Renal pelvis (tissue), 4 donors: Measurements from ENCODE around the gene RCBTB2. TPM values are rescaled to one million over a fixed set of nuclear protein-coding genes. Genes with fewer than 3 reads are reported as not detected.

Experiments
- DNase-seq: peaks from one replicate; pipeline ENCODE4 v3.0.0-alpha.2; 2013
- polyA plus RNA-seq, 3 donors: library from polyadenylated mRNA; unstranded; fragments of 120-200 nt; gene quantifications; one replicate each; pipeline ENCODE4 v1.2.1, GENCODE V29; 2013; ENCODE audit not compliant: insufficient read length in 3 of 3

RCBTB2 gene
- polyA plus RNA-seq, 3 donors, result 50.3 to 58.7 (median 58.3) TPM

DNA sequence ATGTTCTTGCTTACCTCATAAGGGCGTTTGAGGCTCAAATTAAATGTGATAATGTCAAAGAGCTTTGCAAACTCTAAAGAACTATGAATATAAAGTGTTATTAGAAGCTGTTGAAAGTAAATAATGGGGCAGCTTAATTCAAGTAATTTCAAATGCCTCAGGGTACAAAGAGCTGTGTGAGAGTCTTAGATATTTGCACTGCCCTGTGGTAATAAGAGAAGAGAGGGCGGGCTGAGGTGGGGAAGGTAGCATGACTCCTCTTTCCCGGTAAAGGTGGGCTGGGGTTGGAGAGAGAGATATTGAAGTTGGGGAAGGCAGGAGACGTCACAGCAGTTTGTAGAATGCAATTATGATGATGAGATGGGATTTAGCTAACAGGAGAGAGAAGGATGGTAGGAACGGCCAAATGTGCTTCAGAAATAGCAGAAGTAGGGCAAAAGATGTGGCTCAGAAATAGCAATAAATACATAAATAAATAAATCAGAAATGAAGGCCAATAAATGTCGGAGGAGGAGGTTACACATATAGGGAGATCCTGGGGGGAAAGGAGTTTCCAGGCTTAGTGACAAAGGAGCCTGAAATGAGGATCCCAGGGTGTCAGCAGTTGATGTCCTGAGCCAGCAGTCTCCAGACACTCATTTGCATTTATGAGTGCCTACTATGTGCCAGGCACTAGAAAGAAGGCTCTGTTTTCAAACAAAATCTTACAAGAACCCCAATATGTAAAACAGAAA, 35.7 kb upstream of the RCBTB2 start:
- DNase-seq, result no peak

DNA sequence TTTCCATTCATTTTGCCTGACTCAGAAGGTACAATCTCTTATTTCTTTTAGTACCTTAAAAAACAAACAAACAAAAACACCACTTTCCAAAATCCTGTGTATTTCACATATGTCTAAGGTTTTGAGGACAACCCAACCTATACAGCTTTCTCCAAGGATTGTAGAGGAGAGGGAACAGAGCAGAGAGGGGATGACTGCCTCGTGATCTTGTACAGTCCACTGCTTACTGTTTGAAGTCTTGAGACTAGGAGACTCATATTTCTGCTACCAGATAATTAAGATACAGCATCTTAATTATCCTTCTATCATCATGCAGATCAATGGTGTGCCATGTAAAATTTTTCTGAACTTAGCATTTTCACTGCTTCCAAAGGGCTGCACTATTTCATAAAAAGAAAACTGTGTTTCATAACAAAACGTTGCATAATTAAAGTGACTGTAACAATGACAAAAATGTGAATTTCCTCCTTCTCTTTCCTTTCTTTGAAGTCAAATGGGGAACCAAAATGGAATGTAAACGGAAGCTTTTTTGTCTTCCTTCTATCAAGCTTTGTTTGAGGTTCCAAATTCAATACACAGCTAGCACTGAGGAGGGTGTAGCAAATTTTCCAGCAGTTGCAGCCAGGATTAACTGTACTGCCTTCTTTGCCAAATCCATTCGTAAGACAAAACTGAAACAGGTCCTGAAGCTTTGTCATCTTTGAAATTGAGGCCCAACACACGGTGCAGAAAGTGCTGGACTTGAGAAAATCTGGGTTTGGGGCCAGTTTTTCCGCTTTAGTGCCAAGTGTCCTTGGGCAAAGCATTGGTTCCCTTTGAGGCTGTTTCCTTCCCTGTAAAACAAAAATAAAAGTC, 34.9 kb upstream of the RCBTB2 start:
- DNase-seq, result no peak

DNA sequence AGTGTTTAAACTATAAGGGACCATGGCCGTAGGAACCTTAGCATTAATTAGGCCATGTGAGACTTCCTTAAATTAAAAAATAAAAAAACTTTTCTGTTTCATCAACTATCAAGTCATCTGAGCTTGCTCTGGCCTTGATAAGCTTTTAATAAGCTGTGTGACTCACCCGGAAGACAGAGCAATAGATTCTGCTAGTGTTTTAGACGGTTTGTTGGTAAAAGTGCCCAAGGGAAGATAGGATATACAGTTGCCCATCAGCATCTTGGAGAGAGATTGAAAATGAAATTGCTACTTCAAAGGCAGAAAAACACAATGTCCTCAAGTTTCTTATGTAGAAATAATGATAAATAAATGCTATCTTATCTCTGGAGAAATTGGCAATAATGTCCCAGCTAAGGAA, 31.2 kb upstream of the RCBTB2 start:
- DNase-seq, result no peak

DNA sequence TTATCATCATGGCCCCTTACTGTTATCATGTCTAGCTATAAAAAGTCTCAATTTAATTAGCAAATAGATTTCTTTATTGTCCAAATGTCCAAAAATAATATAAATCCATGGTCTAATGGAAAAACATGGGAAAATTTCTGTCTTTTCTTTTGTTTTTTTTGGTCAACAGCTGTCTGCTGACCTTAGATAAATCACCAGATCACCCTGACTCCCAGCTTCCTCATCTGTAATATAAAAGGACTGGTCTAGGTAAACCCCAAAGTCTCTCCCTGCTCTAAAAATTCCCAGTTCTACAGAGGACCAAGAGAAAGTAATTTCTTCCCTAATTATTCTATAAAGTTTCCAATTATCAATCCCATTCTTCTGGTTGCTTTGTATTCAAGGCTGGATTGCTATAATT, 30.7 kb upstream of the RCBTB2 start:
- DNase-seq, result no peak

DNA sequence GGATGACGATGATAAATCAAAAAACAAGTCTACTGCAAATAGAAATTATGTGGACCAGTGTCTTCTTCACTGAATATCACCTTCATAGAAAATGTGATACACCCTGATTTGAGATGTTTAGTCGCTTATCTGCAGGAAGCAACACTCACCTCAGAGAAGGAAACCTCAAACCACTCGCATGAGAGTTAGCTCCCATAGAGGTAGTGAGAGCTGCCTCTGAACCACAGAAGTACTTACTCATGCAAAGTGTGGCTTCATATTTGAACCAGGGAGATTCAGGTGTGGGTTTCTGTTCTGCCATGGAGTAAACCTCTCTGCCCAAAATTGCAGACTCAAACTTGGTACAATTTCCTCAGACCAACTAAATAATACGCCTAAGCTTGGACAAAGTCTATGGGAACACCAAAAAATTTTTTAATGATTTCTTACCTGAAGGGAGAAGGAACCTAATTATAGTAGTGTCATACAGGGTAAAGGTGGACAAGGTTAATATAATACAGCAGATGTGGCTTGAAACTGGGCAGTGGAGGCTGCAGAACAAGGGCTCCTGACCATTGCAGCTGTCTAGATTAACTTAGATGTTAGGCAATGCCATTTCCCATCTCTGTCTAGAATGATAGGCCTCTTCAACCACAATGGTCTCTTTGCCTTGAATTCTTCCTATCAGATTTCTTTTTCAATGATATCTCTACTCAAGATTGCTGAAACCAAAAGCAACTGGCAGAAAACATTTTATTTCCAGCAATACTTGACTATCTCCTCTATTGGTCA, 29.6 kb upstream of the RCBTB2 start:
- no peak for DNase-seq

DNA sequence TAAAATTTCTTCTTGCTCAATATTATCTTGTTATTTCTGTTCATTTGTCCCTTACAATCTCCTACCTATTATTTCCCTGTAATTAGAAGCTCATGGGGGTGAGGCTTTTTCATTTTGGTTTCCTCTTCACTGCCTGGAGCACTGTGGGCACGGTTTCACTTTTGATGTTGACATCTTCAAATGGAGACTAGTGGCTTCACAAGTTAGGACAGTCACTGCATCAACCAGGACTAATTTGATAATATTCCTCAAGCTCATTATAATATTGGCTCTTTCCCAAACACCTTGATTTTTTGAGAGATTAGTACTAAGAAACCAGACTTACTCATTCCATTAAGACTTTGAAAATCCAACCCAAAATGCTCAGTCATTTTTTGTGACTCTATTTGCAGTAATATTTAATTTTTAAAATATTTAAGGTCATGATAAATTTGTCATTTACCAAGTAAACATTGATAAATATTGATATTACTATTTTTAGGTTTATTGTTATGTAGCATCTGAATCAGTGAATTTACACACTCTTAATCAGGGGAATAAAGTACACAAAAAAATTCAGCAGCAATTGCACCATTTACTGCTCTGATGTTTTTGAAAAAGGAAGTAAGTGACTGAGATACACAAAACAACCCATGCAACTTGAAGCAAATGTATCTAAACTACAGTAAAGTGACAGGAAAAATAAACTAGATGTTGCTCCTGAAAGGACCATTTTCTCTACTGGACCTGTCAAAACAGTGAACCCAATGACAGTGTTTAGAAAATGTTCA, 28.8 kb upstream of the RCBTB2 start:
- no peak for DNase-seq

DNA sequence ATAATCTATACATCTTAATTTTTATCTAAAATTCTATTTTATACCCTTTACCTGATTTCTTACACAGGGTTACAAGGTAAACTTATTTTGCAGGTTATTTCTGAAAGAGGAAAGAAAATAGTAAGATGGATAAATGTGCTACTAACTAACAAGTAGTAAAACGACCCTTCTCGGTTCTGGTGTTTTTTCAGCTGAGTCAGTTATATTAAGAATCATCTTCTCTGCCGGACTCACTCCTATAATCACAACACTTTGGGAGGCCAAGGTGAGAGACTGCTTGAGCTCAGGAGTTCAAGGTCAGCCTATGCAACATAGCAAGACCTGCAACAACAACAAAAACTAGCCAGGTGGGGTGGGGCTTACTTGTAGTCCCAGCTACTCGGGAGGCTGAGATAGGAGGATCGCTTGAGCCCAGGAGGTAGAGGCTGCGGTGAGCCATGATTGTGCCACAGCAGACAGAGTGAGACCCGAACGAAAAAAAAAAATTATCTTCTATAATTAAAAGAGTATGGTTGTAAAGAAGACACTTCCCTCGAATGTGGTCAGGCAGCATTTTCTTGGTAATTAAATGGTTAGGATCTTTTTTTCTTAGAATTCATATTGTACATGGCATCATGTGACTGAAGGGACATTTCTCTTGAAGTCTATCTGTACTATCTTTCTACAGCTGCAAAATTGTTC, 27.9 kb upstream of the RCBTB2 start:
- DNase-seq, result no peak

DNA sequence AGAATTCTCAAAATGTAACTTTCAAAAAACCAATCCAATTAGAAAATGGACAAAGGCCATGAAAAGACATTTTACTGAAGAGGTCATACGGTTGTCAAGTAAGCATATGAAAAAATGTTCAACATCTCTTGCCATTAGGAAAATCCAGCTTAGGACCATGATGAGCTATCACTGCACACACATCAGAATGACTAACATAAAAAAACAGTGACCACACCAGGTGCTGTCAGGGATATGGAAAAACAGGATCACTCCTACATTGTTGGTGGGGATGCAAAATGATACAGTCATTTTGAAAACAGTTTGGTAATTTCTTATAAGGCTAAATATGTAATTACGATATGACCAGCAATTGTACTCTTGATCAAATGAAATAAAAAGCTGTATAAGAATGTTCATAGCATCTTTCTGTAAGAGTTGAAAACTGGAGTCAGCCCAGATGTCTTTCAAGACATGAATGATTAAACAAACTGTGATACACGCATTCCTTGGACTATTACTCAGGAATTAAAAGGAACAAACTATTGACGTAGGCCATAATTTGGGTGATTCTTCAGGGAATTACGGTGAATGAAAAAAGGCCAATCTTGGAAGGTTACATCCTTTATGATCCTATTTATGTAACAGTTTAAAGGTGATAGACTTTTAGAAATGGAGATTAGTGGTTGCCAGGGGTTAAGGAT, 26.9 kb upstream of the RCBTB2 start:
- no peak for DNase-seq

DNA sequence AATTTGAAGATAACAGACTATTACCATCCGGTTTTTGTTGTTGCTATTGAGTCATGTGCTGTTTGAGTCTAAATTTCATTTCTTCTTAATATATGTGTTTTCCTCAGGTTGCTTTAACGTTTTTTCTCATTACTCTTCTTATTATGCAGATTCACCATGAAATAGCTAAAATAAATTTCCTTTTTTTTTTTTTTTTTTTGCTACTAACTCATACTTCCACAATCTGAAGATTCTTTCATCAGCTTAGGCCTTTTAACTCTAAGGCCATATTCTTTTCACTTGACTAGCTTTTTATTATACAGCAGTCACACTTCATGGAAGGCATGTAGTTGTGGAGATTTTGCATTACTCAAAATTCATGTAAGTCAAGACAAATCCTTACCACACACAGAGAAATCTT, 23.9 kb upstream of the RCBTB2 start:
- no peak for DNase-seq

DNA sequence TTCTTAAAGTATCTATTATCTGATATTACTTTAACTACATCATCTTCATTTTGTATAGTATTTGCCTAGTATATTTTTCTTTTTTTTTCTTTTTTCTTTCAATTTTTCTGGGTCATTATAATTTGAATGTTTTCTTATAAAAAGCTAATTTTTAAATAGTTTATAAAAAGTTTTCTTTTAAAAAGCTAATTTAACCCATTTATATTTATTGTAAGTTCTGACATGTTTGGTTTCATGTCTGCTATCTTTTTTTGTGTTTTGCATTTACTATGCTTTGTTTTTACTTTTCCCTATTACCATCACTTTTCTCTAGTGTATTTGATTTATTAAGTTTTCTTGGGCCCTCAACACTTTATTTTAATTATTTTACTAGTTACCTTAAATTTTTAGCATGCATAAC, 22.6 kb upstream of the RCBTB2 start:
- no peak for DNase-seq

DNA sequence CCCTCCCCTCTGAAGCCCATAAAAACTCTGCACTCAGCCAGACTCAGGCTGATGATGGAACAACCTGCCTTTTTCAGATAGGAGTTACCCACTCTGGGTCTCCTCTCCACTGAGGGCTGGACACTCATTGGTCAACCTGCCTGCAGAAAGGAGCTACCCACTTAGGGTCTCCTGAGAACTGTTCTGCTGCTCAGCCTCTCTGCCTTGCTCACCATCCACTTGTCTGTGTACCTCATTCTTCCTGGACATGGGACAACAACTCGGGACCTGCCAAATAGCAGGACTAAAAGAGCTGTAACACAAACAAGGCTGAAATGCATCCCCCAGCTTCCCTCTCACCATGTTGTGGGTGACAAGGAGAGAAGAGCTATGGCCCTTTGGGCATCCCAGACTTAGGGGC, 18.4 kb upstream of the RCBTB2 start:
- DNase-seq, result no peak

DNA sequence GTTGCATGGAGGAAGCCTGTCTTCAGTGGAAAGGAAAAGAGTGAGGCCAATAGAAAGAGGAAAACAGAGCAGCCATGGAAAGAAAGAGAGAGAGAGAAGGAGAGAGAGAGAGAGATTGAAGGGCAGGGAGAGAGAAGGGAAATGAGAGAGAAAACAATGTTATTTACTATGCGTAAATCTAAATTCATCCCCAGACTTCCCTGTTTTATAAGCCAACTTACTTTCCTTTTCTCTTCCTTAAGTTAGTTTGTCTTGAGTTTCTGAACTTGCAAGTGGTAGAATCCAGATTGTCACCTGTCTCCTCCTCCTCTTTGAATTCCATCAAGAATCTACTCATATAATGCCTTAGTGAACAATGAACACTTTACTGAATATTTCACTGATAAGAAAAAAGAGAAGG, 16.8 kb upstream of the RCBTB2 start:
- DNase-seq, result no peak

DNA sequence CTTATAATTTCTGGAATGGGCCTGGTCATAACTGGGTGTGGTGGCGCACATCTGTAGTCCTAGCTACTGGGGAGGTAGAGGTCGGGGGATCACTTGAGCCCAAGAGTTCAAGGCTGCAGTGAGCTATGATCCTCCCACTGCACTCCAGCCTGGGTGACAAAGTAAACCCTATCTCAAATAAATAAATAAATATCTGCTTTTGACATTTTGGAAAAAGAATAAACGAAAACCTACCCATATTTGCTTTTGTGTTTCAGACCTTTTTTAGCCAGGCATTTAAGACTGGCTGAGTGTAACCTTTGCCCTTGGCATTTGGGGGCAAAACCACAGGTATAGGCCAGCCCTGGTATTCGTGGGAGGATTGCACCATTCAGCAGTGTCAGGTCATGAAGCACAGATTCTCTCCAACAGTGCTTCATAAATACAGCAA, 14.8 kb upstream of the RCBTB2 start:
- DNase-seq, result no peak

DNA sequence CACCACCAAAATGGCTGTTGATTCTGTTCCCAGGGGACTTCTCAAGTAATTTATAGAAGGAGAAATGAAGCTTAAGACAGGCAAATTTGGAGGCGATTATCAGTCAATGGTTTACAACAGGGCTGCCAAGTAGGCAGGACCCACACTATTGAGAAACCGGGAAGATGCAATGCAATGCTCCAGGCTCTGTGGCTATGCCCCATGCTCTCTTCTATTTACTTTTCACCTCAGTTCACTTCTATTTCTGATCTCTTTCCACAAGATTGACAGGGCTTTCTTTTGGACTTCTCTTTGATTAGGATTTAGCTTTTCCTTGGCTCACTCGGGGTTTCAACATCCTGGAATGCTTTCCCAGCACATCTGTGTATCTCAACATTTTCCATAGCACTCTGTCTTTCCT, 12.7 kb upstream of the RCBTB2 start:
- DNase-seq, result no peak

DNA sequence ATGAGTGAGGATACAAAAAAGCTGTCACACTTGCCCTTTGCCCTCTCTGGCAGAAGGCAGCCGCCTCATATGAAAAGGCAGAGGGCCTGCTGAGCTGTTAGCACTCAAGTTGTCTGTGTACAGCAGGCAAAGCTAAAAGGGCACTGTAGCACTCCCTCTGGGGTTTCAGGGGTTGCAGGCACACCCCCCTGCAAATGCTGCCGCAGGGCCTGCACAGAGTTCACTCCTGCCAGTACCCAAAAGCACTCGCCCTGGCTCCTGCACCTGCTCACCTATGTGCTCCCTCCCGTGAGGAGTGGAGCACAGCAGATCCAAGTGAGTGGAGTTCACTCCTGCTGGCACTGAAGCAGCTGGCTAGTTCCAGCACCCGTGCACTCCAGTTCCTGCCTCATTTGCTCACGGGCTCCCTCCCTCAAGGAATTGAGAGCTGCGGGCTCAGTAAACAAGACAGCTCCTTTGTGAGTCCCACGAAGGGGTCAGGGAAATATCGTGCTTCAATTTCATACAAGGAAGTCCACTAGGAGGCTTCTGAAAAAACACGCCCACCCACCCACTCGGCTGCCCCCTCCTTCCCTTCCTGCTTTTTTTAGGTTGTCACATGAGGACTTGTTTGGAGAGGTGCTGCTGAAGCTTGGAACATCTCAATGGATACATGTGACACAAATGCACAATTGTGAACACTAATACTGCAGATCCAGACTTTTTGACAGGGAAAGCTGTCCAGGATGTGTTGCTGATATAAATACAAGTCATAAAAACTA, 9.9 kb upstream of the RCBTB2 start:
- peak; percentile 38 for DNase-seq

DNA sequence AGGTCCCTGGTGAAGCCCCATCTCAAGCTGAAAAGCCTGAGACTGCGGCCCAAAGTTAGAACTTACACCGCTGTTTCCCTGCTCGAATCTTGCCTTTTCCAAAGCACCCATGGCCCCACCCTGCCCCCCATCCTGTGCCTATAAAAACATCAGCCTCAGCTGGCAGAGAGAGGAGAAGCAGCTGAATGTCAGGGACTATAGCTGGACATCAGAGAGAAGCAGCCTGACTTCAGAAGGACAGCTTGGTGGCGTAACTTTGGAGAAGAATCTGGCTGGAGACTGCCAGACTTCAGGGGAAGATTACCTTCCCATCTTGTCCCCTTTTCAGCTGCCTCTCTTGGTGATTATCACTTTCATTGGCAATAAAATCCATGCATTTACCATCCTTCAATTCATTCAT, 9.3 kb upstream of the RCBTB2 start:
- no peak for DNase-seq

DNA sequence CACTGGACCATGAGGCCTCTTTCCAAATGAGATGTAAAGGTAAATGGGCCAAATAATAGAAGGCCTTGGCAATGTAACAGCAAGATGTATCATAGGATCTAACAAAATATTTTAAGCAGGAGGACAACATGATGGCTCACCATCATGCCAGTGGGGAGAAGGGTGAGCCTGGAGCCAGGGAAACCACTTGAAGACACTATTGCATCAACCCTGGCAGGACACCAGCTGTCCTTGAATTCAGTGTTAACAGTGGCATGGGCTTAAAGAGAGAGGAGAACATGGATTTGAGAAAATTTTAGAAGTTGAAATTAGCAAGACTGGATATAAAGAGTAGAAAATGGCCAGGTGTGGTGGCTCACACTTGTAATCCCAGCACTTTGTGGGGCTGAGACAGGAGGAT, 6.7 kb upstream of the RCBTB2 start:
- DNase-seq, result no peak

DNA sequence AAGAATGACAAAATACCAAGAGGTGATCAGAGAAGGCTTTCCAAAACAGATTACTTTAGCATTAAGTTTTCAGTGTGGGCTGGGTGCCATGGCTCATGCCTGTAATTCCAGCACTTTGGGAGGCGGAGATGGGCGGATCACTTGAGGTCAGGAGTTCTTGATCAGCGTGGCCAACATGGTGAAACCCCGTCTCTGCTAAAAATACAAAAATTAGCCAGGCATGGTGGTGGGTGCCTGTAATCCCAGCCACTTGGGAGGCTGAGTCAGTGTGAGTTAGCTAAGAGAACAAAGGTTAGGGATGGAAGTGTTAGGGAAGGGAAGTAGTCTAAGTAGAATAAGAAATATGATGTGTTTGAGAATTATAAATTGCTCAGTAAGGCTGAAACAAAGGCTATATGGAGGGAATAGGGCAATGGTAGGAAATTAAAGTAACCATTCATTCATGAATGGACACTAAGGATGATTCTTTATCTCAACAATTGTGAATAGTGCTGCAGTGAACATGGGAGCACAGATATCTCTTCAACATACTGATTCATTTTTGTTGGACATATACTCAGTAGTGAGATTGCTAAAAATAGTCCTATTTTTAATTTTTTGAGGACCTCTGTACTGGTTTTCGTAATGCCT, 3.9 kb upstream of the RCBTB2 start:
- no peak for DNase-seq

DNA sequence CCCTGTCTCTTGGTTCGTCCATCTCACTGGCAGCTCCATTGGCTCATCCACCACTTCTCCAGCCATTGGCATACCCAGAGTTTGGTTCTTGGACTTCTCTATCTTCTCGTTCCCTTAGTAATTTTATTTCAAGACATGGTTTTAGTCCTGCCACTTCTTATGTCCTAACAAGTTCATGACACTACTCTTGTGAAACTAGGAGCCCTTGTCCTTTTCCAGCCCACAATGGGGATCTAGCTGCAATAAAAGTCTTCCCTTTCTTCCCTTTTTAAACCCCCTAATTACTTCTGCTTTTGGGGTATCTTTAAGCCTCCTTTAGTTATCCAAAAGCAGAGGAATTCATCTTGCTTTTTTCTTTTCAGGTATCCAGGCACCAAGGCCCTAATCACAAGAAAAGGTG, 2.9 kb upstream of the RCBTB2 start:
- no peak for DNase-seq
